Ishikawa (cell line): ENCODE measurements around the gene SGSH.

Source experiments
- CEBPB ChIP-seq: IDR thresholded peaks from 2 replicates; pipeline ENCODE4 v1.6.1; 2012
- CREB1 ChIP-seq: IDR thresholded peaks from 2 replicates; pipeline ENCODE4 v1.6.1; 2012; ENCODE audit warnings: low read depth
- EGR1 ChIP-seq: IDR thresholded peaks from 2 replicates; pipeline ENCODE4 v1.6.1; 2012
- EP300 ChIP-seq: IDR thresholded peaks from 2 replicates; pipeline ENCODE4 v1.6.1; 2012; ENCODE audit warnings: borderline replicate concordance
- FOXM1 ChIP-seq: IDR thresholded peaks from 2 replicates; pipeline ENCODE4 v1.6.1; 2012; ENCODE audit warnings: low read depth, borderline replicate concordance
- MAX ChIP-seq: IDR thresholded peaks from 2 replicates; pipeline ENCODE4 v1.6.1; 2012
- NFIC ChIP-seq: IDR thresholded peaks from 2 replicates; pipeline ENCODE4 v1.6.1; 2012
- RAD21 ChIP-seq: IDR thresholded peaks from 2 replicates; pipeline ENCODE4 v1.6.1; 2012; ENCODE audit warnings: low read depth
- REST ChIP-seq: IDR thresholded peaks from 2 replicates; pipeline ENCODE4 v1.6.1; 2012; ENCODE audit warnings: low read depth, mild to moderate bottlenecking
- TAF1 ChIP-seq: IDR thresholded peaks from 2 replicates; pipeline ENCODE4 v1.6.1; 2012; ENCODE audit warnings: low read depth, mild to moderate bottlenecking
- TCF12 ChIP-seq: IDR thresholded peaks from 2 replicates; pipeline ENCODE4 v1.6.1; 2012; ENCODE audit warnings: low read depth
- TEAD4 ChIP-seq: IDR thresholded peaks from 2 replicates; pipeline ENCODE4 v1.6.1; 2012
- USF1 ChIP-seq: IDR thresholded peaks from 2 replicates; pipeline ENCODE4 v1.6.1; 2012
- YY1 ChIP-seq: IDR thresholded peaks from 2 replicates; pipeline ENCODE4 v1.6.1; 2012; ENCODE audit warnings: low read depth
- ZBTB7A ChIP-seq: IDR thresholded peaks from 2 replicates; pipeline ENCODE4 v1.6.1; 2012; ENCODE audit warnings: low read depth

The SGSH gene

GRCh38 chr17:80216473-80217456, 3.4 kb downstream of the SGSH start:
- TF ChIP-seq CEBPB, result no peak
- TF ChIP-seq TEAD4, result no peak
- no peak for TF ChIP-seq TCF12
- TF ChIP-seq ZBTB7A, result no peak
- no peak for TF ChIP-seq MAX
- no peak for TF ChIP-seq RAD21
- no peak for TF ChIP-seq EGR1
- TF ChIP-seq FOXM1, result no peak

GRCh38 chr17:80214878-80215210, 5.3 kb downstream of the SGSH start:
- TF ChIP-seq FOXM1 (no peak), RAD21 (no peak), YY1 (no peak), ZBTB7A (no peak), USF1 (no peak), NFIC (no peak), EGR1 (no peak), EP300 (no peak), CREB1 (no peak), TAF1 (no peak), TCF12 (no peak), REST (no peak), TEAD4 (no peak), MAX (no peak), CEBPB (no peak)

- no peak for TF ChIP-seq TEAD4
- TF ChIP-seq RAD21, result no peak
- TF ChIP-seq REST, result no peak
- no peak for TF ChIP-seq EP300
- no peak for TF ChIP-seq ZBTB7A
Observed at GRCh38 chr17:80214012-80214877, 5.9 kb downstream of the SGSH start.

- TF ChIP-seq RAD21 (no peak), NFIC (no peak), CEBPB (no peak)
Observed at GRCh38 chr17:80213643-80213975, 6.5 kb downstream of the SGSH start.

GRCh38 chr17:80212962-80213642, 7.0 kb downstream of the SGSH start:
- TF ChIP-seq EGR1 (no peak), FOXM1 (no peak), TAF1 (no peak)

- TF ChIP-seq TAF1 (no peak), CEBPB (no peak), MAX (no peak), EGR1 (no peak), FOXM1 (no peak), YY1 (no peak), TCF12 (no peak), NFIC (no peak), EP300 (no peak), RAD21 (no peak), CREB1 (no peak), ZBTB7A (no peak), USF1 (no peak), TEAD4 (no peak), REST (no peak)
Observed at GRCh38 chr17:80212511-80212910, 7.6 kb downstream of the SGSH start.
